Natural killer cell (primary cell): ENCODE results near the gene UNG. TPM values are rescaled to one million over a fixed set of nuclear protein-coding genes. Genes with fewer than 3 reads are reported as not detected.
A peak's percentile ranks its signal among the peaks of the same experiment; 100 is the strongest.

Source experiments
- ATAC-seq, 3 donors: fragments of 150-1000 bp in 2 of 3; fragments of 200-7000 bp in 1 of 3; cut with Tn5 transposase; 1 replicate in 1 of 3; 2 replicates in 2 of 3; pipeline ENCODE4 v1.10.0; 2021; ENCODE audit warnings: mild to moderate bottlenecking in 2 of 3, moderate library complexity in 2 of 3
- DNase-seq, 2 donors: peaks; one replicate each; pipeline versions ENCODE4 v3.0.0 to v3.0.0-alpha.2; 2013 to 2021; ENCODE audit warnings: mixed read lengths in 1 of 2
- H3K27ac ChIP-seq: one replicate; pipeline ENCODE4 v1.5.1; 2013; ENCODE audit warnings: mild to moderate bottlenecking, low read length
- H3K27me3 ChIP-seq: one replicate; pipeline ENCODE4 v1.6.1; 2013; ENCODE audit warnings: low read length; ENCODE audit not compliant: control insufficient read depth, insufficient read depth
- H3K36me3 ChIP-seq: one replicate; pipeline ENCODE4 v1.6.1; 2013; ENCODE audit warnings: low read length; ENCODE audit not compliant: control insufficient read depth, insufficient read depth
- H3K4me1 ChIP-seq: one replicate; pipeline ENCODE4 v1.6.1; 2013; ENCODE audit warnings: low read length; ENCODE audit not compliant: control insufficient read depth, insufficient read depth
- H3K4me3 ChIP-seq: one replicate; pipeline ENCODE4 v1.5.1; 2013; ENCODE audit warnings: low read length
- H3K9me3 ChIP-seq: one replicate; pipeline ENCODE4 v1.6.1; 2013; ENCODE audit warnings: low read length; ENCODE audit not compliant: control insufficient read depth, insufficient read depth
- H3K27ac Mint-ChIP-seq, 2 donors: one replicate each; pipeline ENCODE4 v1.8.0; 2022; ENCODE audit warnings: mild to moderate bottlenecking in 2 of 2, mixed read lengths in 2 of 2, moderate library complexity in 1 of 2
- H3K27me3 Mint-ChIP-seq, 2 donors: one replicate each; pipeline ENCODE4 v1.8.0; 2022; ENCODE audit warnings: low read depth in 2 of 2, mixed read lengths in 2 of 2
- H3K36me3 Mint-ChIP-seq: one replicate; pipeline ENCODE4 v1.8.0; 2022; ENCODE audit warnings: mixed read lengths
- H3K4me1 Mint-ChIP-seq, 2 donors: one replicate each; pipeline ENCODE4 v1.8.0; 2022; ENCODE audit warnings: mixed read lengths in 2 of 2
- H3K4me3 Mint-ChIP-seq: one replicate; pipeline ENCODE4 v1.8.0; 2022; ENCODE audit warnings: mild to moderate bottlenecking, moderate library complexity, mixed read lengths
- H3K9me3 Mint-ChIP-seq, 2 donors: one replicate each; pipeline ENCODE4 v1.8.0; 2022; ENCODE audit warnings: mixed read lengths in 2 of 2
- CTCF ChIP-seq: fragments of 200-600 bp; IDR thresholded peaks from one replicate; pipeline ENCODE4 v1.8.0; 2022; ENCODE audit warnings: antibody characterized with exemption
- WGBS: methylation state at CpG from one replicate; pipeline ENCODE4 v1.1.7; 2013; ENCODE audit warnings: missing lambda C conversion rate; ENCODE audit not compliant: insufficient coverage; 5-methylcytosine and 5-hydroxymethylcytosine counted together
- intact Hi-C: fragments of 100-400 bp; cut with micrococcal nuclease; formaldehyde crosslinking; loops from one replicate; pipeline ENCODE4 v1.14.2; 2022
- total RNA-seq, 4 donors: library from RNA; stranded (reverse); fragments of 120-200 nt in 1 of 4; gene quantifications; one replicate each; pipeline versions ENCODE4 v1.2.3 to v1.2.4, GENCODE V29; 2013 to 2022

Gene UNG
- total RNA-seq, 3 donors from 2014 or later (not counting 1 experiment from before 2014, with no cell fraction given), result 8.7 to 10.7 (median 9.6) TPM

GRCh38 chr12:109099431-109100020 lies 2.1 kb downstream of the UNG start:
- Mint-ChIP-seq H3K9me3 (no peaks in the 10 kb centered on the region), H3K4me1 (peaks cover 28 to 36% of the 10 kb centered on the region in 2 donors), H3K27me3 (no peaks in the 10 kb centered on the region), H3K27ac (peak overlapping the region; percentile 77 to 85), H3K4me3 (peak overlapping the region; percentile 88), H3K36me3 (no peaks in the 10 kb centered on the region)
- H3K36me3 ChIP-seq, result peaks cover 22% of the 10 kb centered on the region
- TF ChIP-seq CTCF, result no peak
- DNase-seq, result peak in 1 of 2 donors; percentile 49
- peaks cover 34% of the 10 kb centered on the region for H3K4me1 ChIP-seq
- WGBS, result 43% methylated on average over 11 of the region's 12 CpGs
- H3K4me3 ChIP-seq, result no peak overlapping the region
- H3K9me3 ChIP-seq, result no peaks in the 10 kb centered on the region
- ATAC-seq, result no peak
- intact Hi-C loops, result loop anchor here (10.0 kb wide), 1 partner anchor 275 kb away; no protein-coding TSS in a partner anchor
- H3K27ac ChIP-seq, result peak overlapping the region; percentile 68
- no peaks in the 10 kb centered on the region for H3K27me3 ChIP-seq

GRCh38 chr12:109100741-109101140 lies 3.3 kb downstream of the UNG start:
- H3K27ac ChIP-seq, result no peak overlapping the region
- ATAC-seq (no peak), DNase-seq (no peak)
- peak overlapping the region in 1 of 2 donors; percentile 85 for H3K27ac Mint-ChIP-seq
- peaks cover 28 to 36% of the 10 kb centered on the region in 2 donors for H3K4me1 Mint-ChIP-seq
- H3K27me3 ChIP-seq, result no peaks in the 10 kb centered on the region
- peaks cover 32% of the 10 kb centered on the region for H3K36me3 ChIP-seq
- no peaks in the 10 kb centered on the region for H3K9me3 Mint-ChIP-seq
- intact Hi-C loops, result no loop called here
- H3K27me3 Mint-ChIP-seq, result no peaks in the 10 kb centered on the region
- TF ChIP-seq CTCF, result no peak
- H3K4me3 ChIP-seq, result no peak overlapping the region
- H3K4me3 Mint-ChIP-seq, result no peak overlapping the region
- H3K36me3 Mint-ChIP-seq, result no peaks in the 10 kb centered on the region
- WGBS, result 78% methylated on average over 1 of the region's 4 CpGs
- no peaks in the 10 kb centered on the region for H3K9me3 ChIP-seq
- peaks cover 34% of the 10 kb centered on the region for H3K4me1 ChIP-seq

GRCh38 chr12:109102491-109102890 lies 5.1 kb downstream of the UNG start:
- DNase-seq, result no peak
- no peak overlapping the region for H3K4me3 ChIP-seq
- Mint-ChIP-seq H3K4me1 (peaks cover 28 to 34% of the 10 kb centered on the region in 2 donors), H3K4me3 (no peak overlapping the region), H3K9me3 (no peaks in the 10 kb centered on the region), H3K27ac (no peak overlapping the region), H3K27me3 (no peaks in the 10 kb centered on the region), H3K36me3 (no peaks in the 10 kb centered on the region)
- 95% methylated on average over 3 of the region's 3 CpGs for WGBS
- peaks cover 30% of the 10 kb centered on the region for H3K4me1 ChIP-seq
- ATAC-seq, result no peak
- TF ChIP-seq CTCF, result no peak
- peaks cover 41% of the 10 kb centered on the region for H3K36me3 ChIP-seq
- H3K27me3 ChIP-seq, result no peaks in the 10 kb centered on the region
- H3K27ac ChIP-seq, result no peak overlapping the region
- intact Hi-C loops, result no loop called here
- no peaks in the 10 kb centered on the region for H3K9me3 ChIP-seq

GRCh38 chr12:109105176-109105575 lies 7.8 kb downstream of the UNG start:
- peaks cover 12% of the 10 kb centered on the region for H3K4me1 ChIP-seq
- H3K4me3 ChIP-seq, result no peak overlapping the region
- H3K27ac ChIP-seq, result no peak overlapping the region
- H3K4me1 Mint-ChIP-seq, result peaks cover 7% of the 10 kb centered on the region in 2 donors
- H3K36me3 ChIP-seq, result peaks cover 47% of the 10 kb centered on the region
- WGBS, result 97% methylated on average over 5 of the region's 5 CpGs
- H3K27me3 Mint-ChIP-seq, result no peaks in the 10 kb centered on the region
- no peak overlapping the region for H3K4me3 Mint-ChIP-seq
- no peaks in the 10 kb centered on the region for H3K9me3 Mint-ChIP-seq
- H3K9me3 ChIP-seq, result no peaks in the 10 kb centered on the region
- no peak for ATAC-seq
- no peak for TF ChIP-seq CTCF
- H3K27me3 ChIP-seq, result no peaks in the 10 kb centered on the region
- intact Hi-C loops, result no loop called here
- DNase-seq, result no peak
- no peak overlapping the region for H3K27ac Mint-ChIP-seq
- no peaks in the 10 kb centered on the region for H3K36me3 Mint-ChIP-seq
